ENCODE data around the gene ISCA2. TPM values are rescaled to one million over a fixed set of nuclear protein-coding genes. Genes with fewer than 3 reads are reported as not detected.

The ISCA2 gene
- total and polyA plus RNA-seq, 2 donors (not counting 3 experiments of a cell fraction or from before 2014, with no cell fraction given), result 22.6 to 25.7 TPM

DNA sequence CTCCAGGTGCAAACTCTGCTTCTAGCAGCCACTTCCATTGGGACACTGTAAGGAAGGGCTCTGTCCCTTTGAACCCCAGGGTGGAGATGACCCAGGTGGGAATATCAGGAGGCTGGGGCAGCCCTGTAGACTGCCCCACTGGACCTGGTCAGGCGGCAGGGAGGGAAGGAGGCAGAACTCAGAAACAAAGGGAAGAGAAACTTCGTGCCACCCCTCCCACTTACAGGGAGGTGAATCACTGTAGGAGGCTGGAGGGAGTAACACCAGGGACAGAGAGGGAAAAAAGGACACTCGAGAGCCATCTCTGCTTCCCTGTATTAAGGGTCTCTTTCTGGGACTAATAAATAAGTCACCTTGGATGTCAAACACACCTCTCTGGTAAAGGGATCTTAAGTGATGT, 37.4 kb downstream of the ISCA2 start:
- peak; percentile 10 for TF ChIP-seq POLR2AphosphoS5 (IDR thresholded peaks at IDR 0.05; ENCODE audit: insufficient read depth, low read depth, low read length)
- TF ChIP-seq, protein P1, sequence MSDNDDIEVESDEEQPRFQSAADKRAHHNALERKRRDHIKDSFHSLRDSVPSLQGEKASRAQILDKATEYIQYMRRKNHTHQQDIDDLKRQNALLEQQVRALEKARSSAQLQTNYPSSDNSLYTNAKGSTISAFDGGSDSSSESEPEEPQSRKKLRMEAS (IDR thresholded peaks at IDR 0.05; ENCODE audit: insufficient read depth, insufficient read length), result no peak
- TF ChIP-seq, protein P2, sequence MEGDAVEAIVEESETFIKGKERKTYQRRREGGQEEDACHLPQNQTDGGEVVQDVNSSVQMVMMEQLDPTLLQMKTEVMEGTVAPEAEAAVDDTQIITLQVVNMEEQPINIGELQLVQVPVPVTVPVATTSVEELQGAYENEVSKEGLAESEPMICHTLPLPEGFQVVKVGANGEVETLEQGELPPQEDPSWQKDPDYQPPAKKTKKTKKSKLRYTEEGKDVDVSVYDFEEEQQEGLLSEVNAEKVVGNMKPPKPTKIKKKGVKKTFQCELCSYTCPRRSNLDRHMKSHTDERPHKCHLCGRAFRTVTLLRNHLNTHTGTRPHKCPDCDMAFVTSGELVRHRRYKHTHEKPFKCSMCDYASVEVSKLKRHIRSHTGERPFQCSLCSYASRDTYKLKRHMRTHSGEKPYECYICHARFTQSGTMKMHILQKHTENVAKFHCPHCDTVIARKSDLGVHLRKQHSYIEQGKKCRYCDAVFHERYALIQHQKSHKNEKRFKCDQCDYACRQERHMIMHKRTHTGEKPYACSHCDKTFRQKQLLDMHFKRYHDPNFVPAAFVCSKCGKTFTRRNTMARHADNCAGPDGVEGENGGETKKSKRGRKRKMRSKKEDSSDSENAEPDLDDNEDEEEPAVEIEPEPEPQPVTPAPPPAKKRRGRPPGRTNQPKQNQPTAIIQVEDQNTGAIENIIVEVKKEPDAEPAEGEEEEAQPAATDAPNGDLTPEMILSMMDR (IDR thresholded peaks at IDR 0.05; ENCODE audit: extremely low read depth in 1 of 2, insufficient read depth in 1 of 2, low read depth in 1 of 2, low read length in 2 of 2), result no peak
- Histone ChIP-seq H3K27ac (ENCODE audit: insufficient read depth, low read depth, low read length) (no peak overlapping the region), H3K4me2 (ENCODE audit: insufficient read depth, low read length) (no peak overlapping the region), H3K9me3 (replicated peaks; ENCODE audit: control insufficient read depth, insufficient read depth, low read length) (no peaks in the 10 kb centered on the region), H3K79me2 (ENCODE audit: control insufficient read depth, insufficient read depth, low read length) (no peaks in the 10 kb centered on the region), H4K20me1 (replicated peaks; ENCODE audit: control insufficient read depth, extremely low read depth, insufficient read depth, low read length) (no peaks in the 10 kb centered on the region), H3K9me1 (replicated peaks; ENCODE audit: control insufficient read depth, extremely low read depth, insufficient read depth, low read length) (no peaks in the 10 kb centered on the region), H3K27me3 (ENCODE audit: control insufficient read depth in 2 of 2, insufficient read depth in 2 of 2, low read length in 2 of 2) (no peaks in the 10 kb centered on the region), H3K36me3 (ENCODE audit: control insufficient read depth in 2 of 2, extremely low read depth in 1 of 2, insufficient read depth in 2 of 2, low read length in 2 of 2) (peaks cover 13 to 52% of the 10 kb centered on the region in 2 experiments), H2AFZ (ENCODE audit: low read depth, low read length) (no peak overlapping the region), H3K4me1 (ENCODE audit: control insufficient read depth, extremely low read depth, insufficient read depth, low read length) (no peaks in the 10 kb centered on the region), H3K4me3 (replicated peaks in 1 of 3; ENCODE audit: insufficient read depth in 1 of 3, low read depth in 1 of 3, low read length in 3 of 3) (no peak overlapping the region), H3K9ac (replicated peaks; ENCODE audit: extremely low read depth, insufficient read depth, low read length) (no peak overlapping the region)
- dilution Hi-C loops (cut with MboI; ENCODE audit: extremely low pct_ligation_motif_present, low sequenced_read_pairs) (no loop called here), intact Hi-C loops (cut with micrococcal nuclease) (no loop called here)
- FAIRE-seq (no peak), DNase-seq (ENCODE audit: low read depth, low spot score) (no peak)
- BruUV-seq (replicated peaks), result no TSS peak
- ChIA-PET POLR2A (no interaction called here), CTCF (no interaction called here)

DNA sequence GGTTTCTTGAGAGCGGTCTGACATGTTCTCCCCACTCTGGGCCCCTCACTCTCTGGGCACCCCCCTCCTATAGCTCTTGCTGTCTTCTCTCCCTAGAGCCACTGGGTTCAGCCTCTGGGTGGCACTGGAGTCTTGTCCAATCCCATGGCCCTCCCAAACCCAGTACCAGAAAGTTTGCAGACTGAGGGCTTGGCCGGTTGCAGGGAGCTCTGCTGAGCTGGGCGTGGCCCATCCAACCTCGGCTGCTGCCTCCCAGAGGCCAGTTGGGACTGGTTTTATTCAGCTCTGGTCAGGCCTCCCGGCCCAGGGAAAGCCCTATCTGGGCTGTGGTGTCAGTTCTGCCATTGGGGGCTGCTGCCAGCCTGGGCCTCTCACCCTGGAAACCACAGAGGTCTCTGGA, 37.9 kb downstream of the ISCA2 start:
- no peaks in the 10 kb centered on the region for H3K9me3 ChIP-seq (replicated peaks; ENCODE audit: control insufficient read depth, insufficient read depth, low read length)
- H4K20me1 ChIP-seq (replicated peaks; ENCODE audit: control insufficient read depth, extremely low read depth, insufficient read depth, low read length), result no peaks in the 10 kb centered on the region
- no peak overlapping the region for H2AFZ ChIP-seq (ENCODE audit: low read depth, low read length)
- dilution Hi-C loops (cut with MboI; ENCODE audit: extremely low pct_ligation_motif_present, low sequenced_read_pairs) (no loop called here), intact Hi-C loops (cut with micrococcal nuclease) (no loop called here)
- ChIA-PET CTCF (no interaction called here), POLR2A (no interaction called here)
- H3K27ac ChIP-seq (ENCODE audit: insufficient read depth, low read depth, low read length), result no peak overlapping the region
- H3K27me3 ChIP-seq (ENCODE audit: control insufficient read depth in 2 of 2, insufficient read depth in 2 of 2, low read length in 2 of 2), result no peaks in the 10 kb centered on the region
- peaks cover 13 to 53% of the 10 kb centered on the region in 2 experiments for H3K36me3 ChIP-seq (ENCODE audit: control insufficient read depth in 2 of 2, extremely low read depth in 1 of 2, insufficient read depth in 2 of 2, low read length in 2 of 2)
- TF ChIP-seq GATA2 (IDR thresholded peaks at IDR 0.05; ENCODE audit: insufficient read depth, insufficient read length, low read depth, low read length), result no peak
- TF ChIP-seq POLR2AphosphoS5 (IDR thresholded peaks at IDR 0.05; ENCODE audit: insufficient read depth, low read depth, low read length), result peak; percentile 3
- TF ChIP-seq, protein P2 (IDR thresholded peaks at IDR 0.05; ENCODE audit: extremely low read depth in 1 of 2, insufficient read depth in 1 of 2, low read depth in 1 of 2, low read length in 2 of 2), result peak in 1 of 2 donors; percentile 14
- no peak for TF ChIP-seq MYC (IDR thresholded peaks at IDR 0.05; ENCODE audit: low read depth, low read length)
- no peak for TF ChIP-seq POLR2A (IDR thresholded peaks at IDR 0.05; ENCODE audit: low read depth, low read length)
- no peak for TF ChIP-seq JUN (IDR thresholded peaks at IDR 0.05; ENCODE audit: borderline replicate concordance, insufficient read depth, insufficient read length, low read depth)
- TF ChIP-seq EZH2 (IDR thresholded peaks at IDR 0.05; ENCODE audit: borderline replicate concordance, low read depth, low read length, severe bottlenecking), result no peak
- no peak for TF ChIP-seq FOS (IDR thresholded peaks at IDR 0.05; ENCODE audit: borderline replicate concordance, insufficient read depth, low read length)
- TF ChIP-seq, protein P1 (IDR thresholded peaks at IDR 0.05; ENCODE audit: insufficient read depth, insufficient read length), result no peak
- H3K79me2 ChIP-seq (ENCODE audit: control insufficient read depth, insufficient read depth, low read length), result no peaks in the 10 kb centered on the region
- H3K4me1 ChIP-seq (ENCODE audit: control insufficient read depth, extremely low read depth, insufficient read depth, low read length), result no peaks in the 10 kb centered on the region
- FAIRE-seq, result no peak
- H3K9me1 ChIP-seq (replicated peaks; ENCODE audit: control insufficient read depth, extremely low read depth, insufficient read depth, low read length), result no peaks in the 10 kb centered on the region
- BruUV-seq (replicated peaks), result no TSS peak
- no peak overlapping the region for H3K4me2 ChIP-seq (ENCODE audit: insufficient read depth, low read length)
- no peak overlapping the region for H3K9ac ChIP-seq (replicated peaks; ENCODE audit: extremely low read depth, insufficient read depth, low read length)
- H3K4me3 ChIP-seq (replicated peaks in 1 of 3; ENCODE audit: insufficient read depth in 1 of 3, low read depth in 1 of 3, low read length in 3 of 3), result no peak overlapping the region
- peak; percentile 13 for DNase-seq (ENCODE audit: low read depth, low spot score)
